Endothelial cell of umbilical vein (primary cell): ENCODE measurements around the gene FAM3A. TPM values are rescaled to one million over a fixed set of nuclear protein-coding genes. Genes with fewer than 3 reads are reported as not detected.
"Not testable (repeated sequence)": the region's sequence is repeated elsewhere in the genome, so short reads cannot be mapped to it uniquely, and the experiment has no call there.

Source experiments
- Bru-seq: library from RNA; stranded (reverse); fragments of 400-500 nt; gene quantifications from one replicate; lab custom pipeline; 2021; lab: Mats Ljungman, UMichigan
- BruChase-seq, 2 experiments: library from RNA; stranded (reverse); fragments of 400-500 nt; gene quantifications; one replicate each; lab custom pipeline; 2021; lab: Mats Ljungman, UMichigan
- BruUV-seq: library from RNA; stranded (reverse); fragments of 400-500 nt; replicated peaks from 2 replicates; lab custom pipeline; 2021; lab: Mats Ljungman, UMichigan
- CTCF ChIA-PET: fragments of 300-600, 350-600 bp; sonication (Branson Sonifier 250); formaldehyde crosslinking; loops from one replicate; lab custom pipeline; 2021; ENCODE audit warnings: antibody characterized with exemption, inconsistent platforms; lab: Charles Lee
- POLR2A ChIA-PET: fragments of 300-600, 350-600 bp; sonication (Branson Sonifier 250); formaldehyde crosslinking; loops from one replicate; lab custom pipeline; 2021; ENCODE audit warnings: antibody characterized with exemption, inconsistent platforms; lab: Charles Lee
- DNase-seq: peaks from one replicate; pipeline ENCODE4 v3.0.0-alpha.2; 2011; ENCODE audit warnings: low read depth, low spot score
- FAIRE-seq: peaks from 2 replicates; lab custom pipeline; 2011; peaks lifted over from hg19 to GRCh38; lab: Jason Lieb, UNC
- H2AFZ ChIP-seq: 2 replicates; pipeline ENCODE4 v1.6.0; 2012; ENCODE audit warnings: low read depth, low read length, control low read depth, inconsistent platforms
- H3K27ac ChIP-seq: 2 replicates; pipeline ENCODE4 v1.5.1; 2011; ENCODE audit warnings: low read depth, mild to moderate bottlenecking, control low read depth, low read length, moderate library complexity; ENCODE audit not compliant: insufficient read depth
- H3K27me3 ChIP-seq, 2 experiments: 2 replicates each; pipeline versions ENCODE4 v1.6.0 to v1.6.1; 2011; ENCODE audit warnings: low read length in 2 of 2, mixed read lengths in 1 of 2; ENCODE audit not compliant: control insufficient read depth in 2 of 2, insufficient read depth in 2 of 2
- H3K36me3 ChIP-seq, 2 experiments: 2 replicates in 1 of 2; 3 replicates in 1 of 2; pipeline ENCODE4 v1.5.1; 2011; ENCODE audit warnings: low read length in 2 of 2, mild to moderate bottlenecking in 1 of 2, moderate library complexity in 1 of 2; ENCODE audit not compliant: control insufficient read depth in 2 of 2, insufficient read depth in 2 of 2; ENCODE audit errors: extremely low read depth in 1 of 2
- H3K4me1 ChIP-seq: 3 replicates; pipeline ENCODE4 v1.5.1; 2011; ENCODE audit warnings: mild to moderate bottlenecking, low read length; ENCODE audit not compliant: control insufficient read depth, insufficient read depth; ENCODE audit errors: extremely low read depth
- H3K4me2 ChIP-seq: 2 replicates; pipeline ENCODE4 v1.6.1; 2011; ENCODE audit warnings: low read length, control low read depth, mixed read lengths; ENCODE audit not compliant: insufficient read depth
- H3K4me3 ChIP-seq, 3 experiments: fragments of 200-600 bp in 1 of 3; sonication (generic), shearing (Covaris generic) in 1 of 3; replicated peaks in 1 of 3; 2 replicates each; pipeline ENCODE4 v1.5.1; 2011 to 2016; ENCODE audit warnings: control low read depth in 3 of 3, low read length in 3 of 3, mild to moderate bottlenecking in 2 of 3, inconsistent platforms in 1 of 3, low read depth in 1 of 3, moderate library complexity in 1 of 3; ENCODE audit not compliant: insufficient read depth in 1 of 3
- H3K79me2 ChIP-seq: 2 replicates; pipeline ENCODE4 v1.6.0; 2012; ENCODE audit warnings: low read length, inconsistent platforms; ENCODE audit not compliant: control insufficient read depth, insufficient read depth
- H3K9ac ChIP-seq: replicated peaks from 2 replicates; pipeline ENCODE3; 2011; ENCODE audit warnings: low read length, control low read depth; ENCODE audit not compliant: insufficient read depth; ENCODE audit errors: extremely low read depth
- H3K9me1 ChIP-seq: replicated peaks from 3 replicates; pipeline ENCODE4 v1.6.0; 2011; ENCODE audit warnings: mild to moderate bottlenecking, low read length; ENCODE audit not compliant: control insufficient read depth, insufficient read depth; ENCODE audit errors: extremely low read depth
- H3K9me3 ChIP-seq: replicated peaks from 2 replicates; pipeline ENCODE4 v1.5.1; 2012; ENCODE audit warnings: low read length, inconsistent platforms; ENCODE audit not compliant: control insufficient read depth, insufficient read depth
- H4K20me1 ChIP-seq: replicated peaks from 2 replicates; pipeline ENCODE3; 2011; ENCODE audit warnings: mild to moderate bottlenecking, low read length; ENCODE audit not compliant: control insufficient read depth, insufficient read depth; ENCODE audit errors: extremely low read depth
- EZH2 ChIP-seq: IDR thresholded peaks from 2 replicates; pipeline ENCODE4 v1.6.1; 2012; ENCODE audit warnings: borderline replicate concordance, low read depth, mild to moderate bottlenecking, moderate library complexity, low read length, inconsistent platforms; ENCODE audit not compliant: severe bottlenecking
- FOS ChIP-seq: IDR thresholded peaks from 2 replicates; pipeline ENCODE4 v1.6.1; 2011; ENCODE audit warnings: mild to moderate bottlenecking, low read length, moderate library complexity, borderline replicate concordance; ENCODE audit not compliant: insufficient read depth
- GATA2 ChIP-seq: IDR thresholded peaks from 2 replicates; pipeline ENCODE4 v1.7.0; 2011; ENCODE audit warnings: low read depth, mild to moderate bottlenecking, moderate library complexity, mixed read lengths, low read length; ENCODE audit not compliant: insufficient read length, insufficient read depth
- JUN ChIP-seq: IDR thresholded peaks from 2 replicates; pipeline ENCODE4 v1.6.1; 2011; ENCODE audit warnings: borderline replicate concordance, low read depth; ENCODE audit not compliant: insufficient read length, insufficient read depth
- MAX ChIP-seq: IDR thresholded peaks from 2 replicates; pipeline ENCODE4 v1.6.1; 2011; ENCODE audit not compliant: insufficient read depth, insufficient read length
- MYC ChIP-seq: IDR thresholded peaks from one replicate; pipeline ENCODE4 v1.6.1; 2011; ENCODE audit warnings: mild to moderate bottlenecking, low read depth, low read length
- POLR2A ChIP-seq: IDR thresholded peaks from 2 replicates; pipeline ENCODE4 v1.6.1; 2012; ENCODE audit warnings: low read depth, mild to moderate bottlenecking, control low read depth, low read length
- POLR2AphosphoS5 ChIP-seq: IDR thresholded peaks from 2 replicates; pipeline ENCODE4 v1.6.1; 2012; ENCODE audit warnings: low read depth, mild to moderate bottlenecking, control low read depth, low read length, moderate library complexity; ENCODE audit not compliant: insufficient read depth
- dilution Hi-C: fragments of 300-500 bp; cut with MboI; formaldehyde crosslinking; loops from one replicate; pipeline ENCODE4 v1.15.0; 2019; ENCODE audit warnings: low sequenced_read_pairs; ENCODE audit not compliant: extremely low pct_ligation_motif_present
- intact Hi-C: fragments of 100-400 bp; cut with micrococcal nuclease; formaldehyde crosslinking; loops from one replicate; pipeline ENCODE4 v1.10.0; 2022
- long read RNA-seq: library from polyadenylated mRNA; stranded (forward); transcript quantifications from one replicate; pipeline ENCODE4 v2.0.0, GENCODE V29; 2021
- polyA minus RNA-seq, 3 experiments: library from RNA; depleted of rRNA, polyadenylated mRNA; stranded (reverse); fragments of >200 nt; gene quantifications; 1 replicate in 1 of 3; 2 replicates in 2 of 3; pipeline ENCODE4 v1.2.3, GENCODE V29; 2011
- polyA plus RNA-seq, 4 experiments: library from polyadenylated mRNA; depleted of rRNA in 3 of 4; stranded (reverse) in 3 of 4; unstranded in 1 of 4; fragments of >200 nt; gene quantifications; 2 replicates each; pipeline versions ENCODE4 v1.2.1 to v1.2.3, GENCODE V29; 2011 to 2012; ENCODE audit warnings: missing spikeins in 1 of 4
- total RNA-seq: library from RNA; stranded (reverse); gene quantifications from 2 replicates; pipeline ENCODE4 v1.2.3, GENCODE V29; 2021
- TF ChIP-seq, protein P1 (sequence below), 2 donors: IDR thresholded peaks; 1 replicate in 1 of 2; 2 replicates in 1 of 2; pipeline ENCODE4 v1.5.1; 2011; ENCODE audit warnings: low read length in 2 of 2, mild to moderate bottlenecking in 2 of 2, moderate library complexity in 2 of 2, control low read depth in 1 of 2, inconsistent platforms in 1 of 2, low read depth in 1 of 2; ENCODE audit not compliant: insufficient read depth in 1 of 2; ENCODE audit errors: extremely low read depth in 1 of 2

FAM3A gene, protein sequence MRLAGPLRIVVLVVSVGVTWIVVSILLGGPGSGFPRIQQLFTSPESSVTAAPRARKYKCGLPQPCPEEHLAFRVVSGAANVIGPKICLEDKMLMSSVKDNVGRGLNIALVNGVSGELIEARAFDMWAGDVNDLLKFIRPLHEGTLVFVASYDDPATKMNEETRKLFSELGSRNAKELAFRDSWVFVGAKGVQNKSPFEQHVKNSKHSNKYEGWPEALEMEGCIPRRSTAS
- total RNA-seq: 25.6 and 42.9 TPM in 2 replicates
- 32.0 and 37.3 TPM in 2 replicates for polyA plus RNA-seq
- polyA plus RNA-seq (2011; cell fraction: cytosol; rRNA removed): 18.9 and 26.6 TPM in 2 replicates
- polyA plus RNA-seq (2011; cell fraction: nucleus; rRNA removed): 45.1 and 46.1 TPM in 2 replicates
- 18.3 and 28.8 TPM in 2 replicates for polyA plus RNA-seq (2012)
- 12.5 and 16.9 TPM in 2 replicates for polyA minus RNA-seq
- 26.1 TPM for polyA minus RNA-seq (2011; cell fraction: cytosol; rRNA and poly(A)+ RNA removed)
- polyA minus RNA-seq (2011; cell fraction: nucleus; rRNA and poly(A)+ RNA removed): 5.6 and 9.8 TPM in 2 replicates
- Bru-seq, nascent RNA: percentile 48 among the genes with signal in this experiment
- percentile 53 among the genes with signal in this experiment for BruChase-seq, experiment 1, labeled RNA remaining after a 6-hour chase
- BruChase-seq, experiment 2, labeled RNA remaining after a 2-hour chase: percentile 48 among the genes with signal in this experiment
- long read RNA-seq, transcript FAM3A-222 (10 exons, 1,901 nt): minor isoform, 6 of 55 reads
- long read RNA-seq, transcript FAM3A-202 (10 exons, 1,712 nt): minor isoform, 7 of 55 reads
- long read RNA-seq, transcript FAM3A-215 (9 exons, 1,800 nt): major isoform, 17 of 55 reads
- long read RNA-seq, partial matches to known transcripts: 2 of 55 reads
- long read RNA-seq, other reads (novel, unspliced or antisense): 15 of 55 reads

DNA sequence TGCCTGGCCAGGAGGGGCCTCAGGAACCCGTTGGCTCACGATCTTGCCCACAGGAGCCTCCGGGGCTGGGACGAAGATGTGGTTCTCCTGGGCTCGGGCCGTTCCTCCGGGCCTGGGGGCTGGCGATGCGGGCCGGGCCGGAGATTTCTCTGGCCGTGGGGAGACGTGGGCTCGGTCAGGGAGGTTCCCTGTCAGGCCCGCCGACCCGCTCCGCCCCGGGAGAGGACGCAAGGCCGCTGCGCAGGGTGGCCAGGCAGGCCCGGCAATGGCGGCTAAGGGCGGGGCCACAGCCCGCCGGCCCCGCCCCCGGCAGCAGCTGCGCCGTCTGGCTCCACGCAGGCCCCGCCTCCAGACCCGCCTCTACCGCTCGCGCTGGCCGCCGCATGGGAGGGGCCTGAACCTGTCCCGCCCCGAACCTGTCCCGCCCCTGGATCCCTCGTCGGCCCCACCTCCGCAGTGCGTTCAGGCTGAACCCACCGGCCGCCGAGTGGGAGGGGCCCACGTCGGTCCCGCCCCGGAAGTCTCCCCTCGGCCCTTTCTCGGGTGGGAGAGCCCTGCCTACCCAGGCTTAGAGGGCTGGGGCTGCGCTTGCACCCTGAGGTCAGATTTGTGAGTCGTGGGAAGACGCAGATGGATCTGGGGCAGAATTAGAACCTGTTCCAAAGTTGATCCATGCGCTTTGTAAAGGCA lies at the start of gene FAM3A:
FAM3A (minus strand) TSS at position 267 of the 690 bp plus-strand sequence. CDS start 460 bp downstream, outside the sequence.
- BruUV-seq: no TSS peak
- Histone ChIP-seq H3K27ac (peak within 1 kb of the TSS; percentile 62), H4K20me1 (no peaks in the 10 kb centered on the region), H3K9me1 (no peaks in the 10 kb centered on the region), H3K4me3 (peak within 1 kb of the TSS; percentile 59 to 74 (median 62)), H3K4me2 (peak within 1 kb of the TSS; percentile 67), H3K36me3 (no peaks in the 10 kb centered on the region), H3K4me1 (peaks cover 12% of the 10 kb centered on the region), H3K9ac (peak within 1 kb of the TSS; percentile 68), H3K79me2 (peaks cover 3% of the 10 kb centered on the region), H3K9me3 (no peaks in the 10 kb centered on the region), H3K27me3 (no peaks in the 10 kb centered on the region), H2AFZ (peak within 1 kb of the TSS; percentile 35)
- CTCF ChIA-PET: interaction anchor here (1.9 to 2.7 kb wide), 2 partner anchors 11 to 143 kb away, joined by 5 to 15 read pairs; no protein-coding TSS in a partner anchor
- POLR2A ChIA-PET: interaction anchor here (1.7 kb wide), 1 partner anchor 11 kb away, joined by 6 read pairs; no protein-coding TSS in a partner anchor
- TF ChIP-seq FOS (no peak), JUN (no peak), MYC (no peak), MAX (no peak), GATA2 (no peak), EZH2 (no peak), POLR2A (peak; percentile 71), POLR2AphosphoS5 (peak; percentile 51)
- TF ChIP-seq, protein P1, sequence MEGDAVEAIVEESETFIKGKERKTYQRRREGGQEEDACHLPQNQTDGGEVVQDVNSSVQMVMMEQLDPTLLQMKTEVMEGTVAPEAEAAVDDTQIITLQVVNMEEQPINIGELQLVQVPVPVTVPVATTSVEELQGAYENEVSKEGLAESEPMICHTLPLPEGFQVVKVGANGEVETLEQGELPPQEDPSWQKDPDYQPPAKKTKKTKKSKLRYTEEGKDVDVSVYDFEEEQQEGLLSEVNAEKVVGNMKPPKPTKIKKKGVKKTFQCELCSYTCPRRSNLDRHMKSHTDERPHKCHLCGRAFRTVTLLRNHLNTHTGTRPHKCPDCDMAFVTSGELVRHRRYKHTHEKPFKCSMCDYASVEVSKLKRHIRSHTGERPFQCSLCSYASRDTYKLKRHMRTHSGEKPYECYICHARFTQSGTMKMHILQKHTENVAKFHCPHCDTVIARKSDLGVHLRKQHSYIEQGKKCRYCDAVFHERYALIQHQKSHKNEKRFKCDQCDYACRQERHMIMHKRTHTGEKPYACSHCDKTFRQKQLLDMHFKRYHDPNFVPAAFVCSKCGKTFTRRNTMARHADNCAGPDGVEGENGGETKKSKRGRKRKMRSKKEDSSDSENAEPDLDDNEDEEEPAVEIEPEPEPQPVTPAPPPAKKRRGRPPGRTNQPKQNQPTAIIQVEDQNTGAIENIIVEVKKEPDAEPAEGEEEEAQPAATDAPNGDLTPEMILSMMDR (IDR thresholded peaks at IDR 0.05; ENCODE audit: extremely low read depth in 1 of 2, insufficient read depth in 1 of 2, low read depth in 1 of 2, low read length in 2 of 2): no peak
- FAIRE-seq (peak; percentile 91), DNase-seq (peak; percentile 90)
- dilution Hi-C loops: no loop called here
- intact Hi-C loops: loop anchor here (1.0 to 5.0 kb wide), 3 partner anchors 26 to 89 kb away; partner anchors contain the start of genes ATP6AP1, LAGE3 and SLC10A3

DNA sequence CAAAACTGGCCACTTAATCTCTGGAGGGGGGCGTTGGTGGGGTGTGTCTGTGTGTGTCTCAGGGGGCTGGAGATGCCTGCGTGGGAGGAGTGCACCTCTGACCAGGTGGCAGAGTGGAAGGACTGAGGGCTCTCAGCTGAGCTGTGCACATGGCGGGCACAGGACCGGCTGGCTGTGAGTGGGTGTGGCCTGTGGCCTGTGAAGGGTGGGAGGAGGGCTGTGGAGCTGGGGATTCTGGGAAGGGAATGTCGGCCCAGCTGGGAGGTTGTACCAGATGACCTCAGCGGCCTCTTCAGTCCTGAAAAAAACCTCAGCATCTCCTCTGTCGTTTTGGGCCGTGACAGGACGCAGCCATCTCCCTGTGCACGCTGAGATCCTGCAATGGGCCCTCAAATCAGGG lies 46.3 kb upstream of the FAM3A start:
- H3K4me3 ChIP-seq, BruUV-seq, H3K36me3 ChIP-seq, FAIRE-seq, H3K9me3 ChIP-seq, dilution Hi-C loops, H3K9ac ChIP-seq, H2AFZ ChIP-seq, intact Hi-C loops, H3K79me2 ChIP-seq, H3K4me1 ChIP-seq, H3K27ac ChIP-seq, CTCF ChIA-PET, H3K4me2 ChIP-seq, DNase-seq, H4K20me1 ChIP-seq, H3K9me1 ChIP-seq, POLR2A ChIA-PET, H3K27me3 ChIP-seq: not testable (repeated sequence)
